ENCODE results near the gene MTCH1.

- TF ChIP-seq, protein P1, sequence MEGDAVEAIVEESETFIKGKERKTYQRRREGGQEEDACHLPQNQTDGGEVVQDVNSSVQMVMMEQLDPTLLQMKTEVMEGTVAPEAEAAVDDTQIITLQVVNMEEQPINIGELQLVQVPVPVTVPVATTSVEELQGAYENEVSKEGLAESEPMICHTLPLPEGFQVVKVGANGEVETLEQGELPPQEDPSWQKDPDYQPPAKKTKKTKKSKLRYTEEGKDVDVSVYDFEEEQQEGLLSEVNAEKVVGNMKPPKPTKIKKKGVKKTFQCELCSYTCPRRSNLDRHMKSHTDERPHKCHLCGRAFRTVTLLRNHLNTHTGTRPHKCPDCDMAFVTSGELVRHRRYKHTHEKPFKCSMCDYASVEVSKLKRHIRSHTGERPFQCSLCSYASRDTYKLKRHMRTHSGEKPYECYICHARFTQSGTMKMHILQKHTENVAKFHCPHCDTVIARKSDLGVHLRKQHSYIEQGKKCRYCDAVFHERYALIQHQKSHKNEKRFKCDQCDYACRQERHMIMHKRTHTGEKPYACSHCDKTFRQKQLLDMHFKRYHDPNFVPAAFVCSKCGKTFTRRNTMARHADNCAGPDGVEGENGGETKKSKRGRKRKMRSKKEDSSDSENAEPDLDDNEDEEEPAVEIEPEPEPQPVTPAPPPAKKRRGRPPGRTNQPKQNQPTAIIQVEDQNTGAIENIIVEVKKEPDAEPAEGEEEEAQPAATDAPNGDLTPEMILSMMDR (IDR thresholded peaks at IDR 0.05): no peak
- TF ChIP-seq IRF2 (CRISPR knock-in tag; IDR thresholded peaks at IDR 0.05; ENCODE audit: borderline replicate concordance, low read depth): no peak
- TF ChIP-seq ZNF121 (CRISPR knock-in tag; IDR thresholded peaks at IDR 0.05): no peak
- no peak for TF ChIP-seq ELF4 (CRISPR knock-in tag; IDR thresholded peaks at IDR 0.05; ENCODE audit: low read depth)
- TF ChIP-seq, protein P2, sequence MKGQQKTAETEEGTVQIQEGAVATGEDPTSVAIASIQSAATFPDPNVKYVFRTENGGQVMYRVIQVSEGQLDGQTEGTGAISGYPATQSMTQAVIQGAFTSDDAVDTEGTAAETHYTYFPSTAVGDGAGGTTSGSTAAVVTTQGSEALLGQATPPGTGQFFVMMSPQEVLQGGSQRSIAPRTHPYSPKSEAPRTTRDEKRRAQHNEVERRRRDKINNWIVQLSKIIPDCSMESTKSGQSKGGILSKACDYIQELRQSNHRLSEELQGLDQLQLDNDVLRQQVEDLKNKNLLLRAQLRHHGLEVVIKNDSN (CRISPR knock-in tag; IDR thresholded peaks at IDR 0.05): no peak
- TF ChIP-seq SMAD3 (CRISPR knock-in tag; IDR thresholded peaks at IDR 0.05; ENCODE audit: borderline replicate concordance): no peak
These were observed 16.7 kb downstream of the MTCH1 start for GRCh38 chr6:36969240-36969691.
